ENCODE results near the gene NUDT2.

DNA sequence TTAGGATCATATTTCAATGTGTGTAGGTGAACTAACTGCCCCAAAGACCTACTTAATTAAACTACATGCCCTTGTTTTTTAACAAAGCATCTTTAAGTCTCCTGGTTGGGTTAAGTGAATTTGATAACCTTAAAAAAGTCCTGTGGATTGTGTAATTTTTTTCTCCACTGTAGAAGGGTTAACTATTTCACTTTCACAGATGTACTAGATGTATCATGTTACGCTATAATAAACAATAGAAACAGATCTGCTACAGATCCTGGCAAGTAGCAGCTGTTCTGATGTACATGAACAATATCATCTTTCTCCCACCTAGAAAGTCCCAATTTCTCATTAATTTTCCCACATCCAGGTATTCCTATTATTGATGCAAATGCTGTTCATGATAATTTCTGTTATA, 19.2 kb upstream of the NUDT2 start:
- TF ChIP-seq, protein P1, sequence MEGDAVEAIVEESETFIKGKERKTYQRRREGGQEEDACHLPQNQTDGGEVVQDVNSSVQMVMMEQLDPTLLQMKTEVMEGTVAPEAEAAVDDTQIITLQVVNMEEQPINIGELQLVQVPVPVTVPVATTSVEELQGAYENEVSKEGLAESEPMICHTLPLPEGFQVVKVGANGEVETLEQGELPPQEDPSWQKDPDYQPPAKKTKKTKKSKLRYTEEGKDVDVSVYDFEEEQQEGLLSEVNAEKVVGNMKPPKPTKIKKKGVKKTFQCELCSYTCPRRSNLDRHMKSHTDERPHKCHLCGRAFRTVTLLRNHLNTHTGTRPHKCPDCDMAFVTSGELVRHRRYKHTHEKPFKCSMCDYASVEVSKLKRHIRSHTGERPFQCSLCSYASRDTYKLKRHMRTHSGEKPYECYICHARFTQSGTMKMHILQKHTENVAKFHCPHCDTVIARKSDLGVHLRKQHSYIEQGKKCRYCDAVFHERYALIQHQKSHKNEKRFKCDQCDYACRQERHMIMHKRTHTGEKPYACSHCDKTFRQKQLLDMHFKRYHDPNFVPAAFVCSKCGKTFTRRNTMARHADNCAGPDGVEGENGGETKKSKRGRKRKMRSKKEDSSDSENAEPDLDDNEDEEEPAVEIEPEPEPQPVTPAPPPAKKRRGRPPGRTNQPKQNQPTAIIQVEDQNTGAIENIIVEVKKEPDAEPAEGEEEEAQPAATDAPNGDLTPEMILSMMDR (conservative IDR thresholded peaks at IDR 0.05; ENCODE audit: low read depth, low read length): no peak
- TF ChIP-seq POLR2A (IDR thresholded peaks at IDR 0.05; ENCODE audit: low read depth, low read length) (no peak), RAD21 (IDR thresholded peaks at IDR 0.05; ENCODE audit: low read length) (no peak), SMC3 (IDR thresholded peaks at IDR 0.05; ENCODE audit: low read depth, low read length) (no peak), RFX5 (IDR thresholded peaks at IDR 0.05; ENCODE audit: low read depth, low read length) (no peak), FOS (IDR thresholded peaks at IDR 0.05; ENCODE audit: low read depth, low read length) (no peak), BHLHE40 (IDR thresholded peaks at IDR 0.05; ENCODE audit: low read depth, low read length) (no peak), CEBPB (IDR thresholded peaks at IDR 0.05; ENCODE audit: low read depth, low read length) (peak; percentile 44), RCOR1 (IDR thresholded peaks at IDR 0.05; ENCODE audit: insufficient replicate concordance, low read length) (no peak)
- TF ChIP-seq, protein P2, sequence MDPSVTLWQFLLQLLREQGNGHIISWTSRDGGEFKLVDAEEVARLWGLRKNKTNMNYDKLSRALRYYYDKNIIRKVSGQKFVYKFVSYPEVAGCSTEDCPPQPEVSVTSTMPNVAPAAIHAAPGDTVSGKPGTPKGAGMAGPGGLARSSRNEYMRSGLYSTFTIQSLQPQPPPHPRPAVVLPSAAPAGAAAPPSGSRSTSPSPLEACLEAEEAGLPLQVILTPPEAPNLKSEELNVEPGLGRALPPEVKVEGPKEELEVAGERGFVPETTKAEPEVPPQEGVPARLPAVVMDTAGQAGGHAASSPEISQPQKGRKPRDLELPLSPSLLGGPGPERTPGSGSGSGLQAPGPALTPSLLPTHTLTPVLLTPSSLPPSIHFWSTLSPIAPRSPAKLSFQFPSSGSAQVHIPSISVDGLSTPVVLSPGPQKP (IDR thresholded peaks at IDR 0.05; ENCODE audit: borderline replicate concordance, low read depth, low read length): no peak
- TF ChIP-seq, protein P3, sequence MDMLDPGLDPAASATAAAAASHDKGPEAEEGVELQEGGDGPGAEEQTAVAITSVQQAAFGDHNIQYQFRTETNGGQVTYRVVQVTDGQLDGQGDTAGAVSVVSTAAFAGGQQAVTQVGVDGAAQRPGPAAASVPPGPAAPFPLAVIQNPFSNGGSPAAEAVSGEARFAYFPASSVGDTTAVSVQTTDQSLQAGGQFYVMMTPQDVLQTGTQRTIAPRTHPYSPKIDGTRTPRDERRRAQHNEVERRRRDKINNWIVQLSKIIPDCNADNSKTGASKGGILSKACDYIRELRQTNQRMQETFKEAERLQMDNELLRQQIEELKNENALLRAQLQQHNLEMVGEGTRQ (IDR thresholded peaks at IDR 0.05; ENCODE audit: low read depth, low read length): no peak
